ENCODE measurements around the gene KLK14.

KLK14 gene

GRCh38 chr19:51094696-51095279, 12.1 kb upstream of the KLK14 start:
- no peak for FAIRE-seq
- TF ChIP-seq, protein P1, sequence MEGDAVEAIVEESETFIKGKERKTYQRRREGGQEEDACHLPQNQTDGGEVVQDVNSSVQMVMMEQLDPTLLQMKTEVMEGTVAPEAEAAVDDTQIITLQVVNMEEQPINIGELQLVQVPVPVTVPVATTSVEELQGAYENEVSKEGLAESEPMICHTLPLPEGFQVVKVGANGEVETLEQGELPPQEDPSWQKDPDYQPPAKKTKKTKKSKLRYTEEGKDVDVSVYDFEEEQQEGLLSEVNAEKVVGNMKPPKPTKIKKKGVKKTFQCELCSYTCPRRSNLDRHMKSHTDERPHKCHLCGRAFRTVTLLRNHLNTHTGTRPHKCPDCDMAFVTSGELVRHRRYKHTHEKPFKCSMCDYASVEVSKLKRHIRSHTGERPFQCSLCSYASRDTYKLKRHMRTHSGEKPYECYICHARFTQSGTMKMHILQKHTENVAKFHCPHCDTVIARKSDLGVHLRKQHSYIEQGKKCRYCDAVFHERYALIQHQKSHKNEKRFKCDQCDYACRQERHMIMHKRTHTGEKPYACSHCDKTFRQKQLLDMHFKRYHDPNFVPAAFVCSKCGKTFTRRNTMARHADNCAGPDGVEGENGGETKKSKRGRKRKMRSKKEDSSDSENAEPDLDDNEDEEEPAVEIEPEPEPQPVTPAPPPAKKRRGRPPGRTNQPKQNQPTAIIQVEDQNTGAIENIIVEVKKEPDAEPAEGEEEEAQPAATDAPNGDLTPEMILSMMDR (IDR thresholded peaks at IDR 0.05; ENCODE audit: insufficient read depth, missing control alignments) = peak; percentile 66
- peak; percentile 62 for DNase-seq (ENCODE audit: insufficient read length, low spot score)

DNA sequence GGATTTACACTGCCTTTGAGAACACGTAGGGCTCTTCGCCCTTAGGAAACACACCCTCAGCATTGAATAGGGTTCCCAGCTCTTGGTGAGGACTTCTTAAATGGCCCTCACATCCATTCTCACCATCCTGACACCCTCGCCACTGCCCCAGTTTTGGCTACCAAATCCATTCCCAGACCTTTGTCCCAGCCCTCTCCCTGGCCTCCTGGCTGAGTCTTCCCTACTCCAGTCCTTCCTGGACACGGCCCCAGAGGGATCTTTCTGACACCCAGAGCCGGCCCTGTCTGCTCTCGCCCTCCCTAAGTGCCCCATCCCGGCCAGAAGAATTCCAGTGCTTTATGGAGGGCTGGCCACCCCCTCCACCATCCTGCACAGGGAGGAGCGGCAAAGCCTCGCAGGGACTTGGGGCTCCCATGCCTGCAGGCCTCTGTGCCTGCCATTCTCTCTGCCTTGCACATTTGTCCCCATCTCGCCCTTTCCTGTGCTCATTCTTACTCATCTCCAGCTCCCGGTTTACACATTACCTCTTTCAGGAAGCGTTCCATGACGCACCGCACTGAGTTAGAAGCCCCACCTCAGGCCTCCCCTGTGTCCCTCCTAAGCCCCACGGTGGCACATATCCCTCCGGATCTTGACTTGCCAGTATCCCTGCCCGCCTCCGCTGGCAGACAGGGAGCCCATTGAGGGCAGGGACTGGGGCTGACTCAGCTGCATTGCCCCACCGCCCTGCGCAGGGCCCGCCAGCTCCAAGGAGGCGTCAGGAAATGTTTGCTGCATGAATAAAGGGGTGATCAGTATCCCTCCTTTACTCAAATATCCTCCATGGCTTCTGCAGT, 11.0 kb upstream of the KLK14 start:
- no peak for FAIRE-seq
- no peak for DNase-seq (ENCODE audit: insufficient read length, low spot score)
- TF ChIP-seq, protein P1 (IDR thresholded peaks at IDR 0.05; ENCODE audit: insufficient read depth, missing control alignments) = no peak

DNA sequence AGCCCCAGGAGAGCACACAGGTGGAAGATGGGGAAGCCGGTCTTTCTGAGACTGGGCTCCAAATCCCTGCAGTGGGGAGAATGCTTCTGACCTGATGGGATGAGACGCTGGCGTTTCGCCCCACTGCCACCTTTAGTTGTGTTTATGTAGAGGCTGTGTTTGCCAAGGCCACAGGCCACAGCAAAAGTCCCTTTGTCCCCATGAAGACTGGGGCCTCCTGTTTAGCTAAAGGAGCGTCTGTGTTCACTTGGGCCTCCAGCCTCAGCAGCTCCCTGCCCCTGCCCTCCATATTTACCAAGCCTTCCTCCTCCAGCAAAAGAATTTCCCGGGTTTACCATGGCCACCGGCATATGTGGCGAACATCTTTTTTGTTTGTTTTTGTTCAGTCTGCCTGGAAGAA, 10.4 kb upstream of the KLK14 start:
- no peak for FAIRE-seq
- TF ChIP-seq, protein P1 (IDR thresholded peaks at IDR 0.05; ENCODE audit: insufficient read depth, missing control alignments) = no peak
- no peak for DNase-seq (ENCODE audit: insufficient read length, low spot score)

- no peak for FAIRE-seq
- no peak for DNase-seq (ENCODE audit: insufficient read length, low spot score)
- TF ChIP-seq, protein P1 (IDR thresholded peaks at IDR 0.05; ENCODE audit: insufficient read depth, missing control alignments) = no peak
These were observed 9.5 kb upstream of the KLK14 start for GRCh38 chr19:51091895-51092873.

GRCh38 chr19:51091126-51091525, 8.4 kb upstream of the KLK14 start:
- DNase-seq (ENCODE audit: insufficient read length, low spot score) (no peak), FAIRE-seq (no peak)
- TF ChIP-seq, protein P1 (IDR thresholded peaks at IDR 0.05; ENCODE audit: insufficient read depth, missing control alignments) = no peak

- DNase-seq (ENCODE audit: insufficient read length, low spot score) (no peak), FAIRE-seq (no peak)
- TF ChIP-seq, protein P1 (IDR thresholded peaks at IDR 0.05; ENCODE audit: insufficient read depth, missing control alignments) = no peak
These were observed 7.8 kb upstream of the KLK14 start for GRCh38 chr19:51090471-51090870.

Data from D721Med (cell line).